ENCODE data around the gene WEE1. TPM values are rescaled to one million over a fixed set of nuclear protein-coding genes. Genes with fewer than 3 reads are reported as not detected.

The WEE1 gene
- total and polyA plus RNA-seq, 11 donors, result 14.5 to 89.2 (median 51.3) TPM

DNA sequence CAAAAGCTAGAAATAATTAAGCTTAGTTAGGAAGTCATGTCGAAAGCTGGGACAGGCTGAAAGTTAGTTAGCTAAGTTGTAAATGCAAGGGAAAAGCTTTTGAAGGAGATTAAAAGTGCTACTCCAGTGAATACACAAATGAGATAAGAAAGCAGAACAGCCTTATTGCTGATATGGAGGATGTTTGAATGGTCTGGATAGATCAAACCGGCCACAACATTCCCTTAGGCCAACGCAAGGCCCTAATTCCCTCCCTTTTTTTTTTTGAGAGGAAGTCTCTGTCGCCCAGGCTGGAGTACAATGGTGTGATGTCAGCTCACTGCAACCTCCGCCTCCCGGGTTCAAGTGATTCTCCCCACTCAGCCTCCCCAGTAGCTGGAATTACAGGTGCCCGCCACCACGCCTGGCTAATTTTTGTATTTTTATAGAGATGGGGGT is 23.3 kb upstream of the WEE1 start:
- DNase-seq, result no peak
- peaks cover 0 to 10% (median 0%) of the 10 kb centered on the region in 12 donors for H3K4me1 ChIP-seq
- no peak overlapping the region for H3K4me3 ChIP-seq
- no peaks in the 10 kb centered on the region for H3K36me3 ChIP-seq
- intact Hi-C loops (cut with DNase I), result no loop called here
- ATAC-seq, result no peak
- H3K9me3 ChIP-seq, result peaks cover 0 to 4% (median 0%) of the 10 kb centered on the region in 12 donors
- 83 to 88% (median 85%) methylated on average over 8 of the region's 8 CpGs for WGBS, 4 donors
- H3K27me3 ChIP-seq, result no peaks in the 10 kb centered on the region
- H3K27ac ChIP-seq, result peak overlapping the region in 1 of 12 donors; percentile 39
- TF ChIP-seq POLR2A (IDR thresholded peaks at IDR 0.05) (no peak), CTCF (IDR thresholded peaks at IDR 0.05) (no peak)

- Histone ChIP-seq H3K4me3 (no peak overlapping the region), H3K27me3 (no peaks in the 10 kb centered on the region), H3K4me1 (peaks cover 0 to 18% (median 11%) of the 10 kb centered on the region in 12 donors), H3K27ac (no peak overlapping the region), H3K9me3 (peaks cover 0 to 26% (median 0%) of the 10 kb centered on the region in 12 donors), H3K36me3 (no peaks in the 10 kb centered on the region)
- DNase-seq, result no peak
- intact Hi-C loops (cut with DNase I), result loop anchor here in 1 of 10 donors (5.0 kb wide), 1 partner anchor 34 kb away; no protein-coding TSS in a partner anchor
- no peak for TF ChIP-seq CTCF (IDR thresholded peaks at IDR 0.05)
- no peak for TF ChIP-seq POLR2A (IDR thresholded peaks at IDR 0.05)
- 90 to 96% (median 95%) methylated on average over 2 of the region's 2 CpGs for WGBS, 4 donors
- no peak for ATAC-seq
These were observed 12.0 kb upstream of the WEE1 start for GRCh38 chr11:9561279-9561982.

- Histone ChIP-seq H3K4me3 (no peak overlapping the region), H3K9me3 (peaks cover 0 to 26% (median 0%) of the 10 kb centered on the region in 12 donors), H3K27me3 (no peaks in the 10 kb centered on the region), H3K36me3 (no peaks in the 10 kb centered on the region), H3K4me1 (peaks cover 6 to 28% (median 18%) of the 10 kb centered on the region in 12 donors), H3K27ac (no peak overlapping the region)
- ATAC-seq (no peak), DNase-seq (no peak)
- no peak for TF ChIP-seq POLR2A (IDR thresholded peaks at IDR 0.05)
- no peak for TF ChIP-seq CTCF (IDR thresholded peaks at IDR 0.05)
- intact Hi-C loops (cut with DNase I), result loop anchor here in 1 of 10 donors (5.0 kb wide), 1 partner anchor 35 kb away; no protein-coding TSS in a partner anchor
These were observed 10.8 kb upstream of the WEE1 start for GRCh38 chr11:9562716-9563115.

DNA sequence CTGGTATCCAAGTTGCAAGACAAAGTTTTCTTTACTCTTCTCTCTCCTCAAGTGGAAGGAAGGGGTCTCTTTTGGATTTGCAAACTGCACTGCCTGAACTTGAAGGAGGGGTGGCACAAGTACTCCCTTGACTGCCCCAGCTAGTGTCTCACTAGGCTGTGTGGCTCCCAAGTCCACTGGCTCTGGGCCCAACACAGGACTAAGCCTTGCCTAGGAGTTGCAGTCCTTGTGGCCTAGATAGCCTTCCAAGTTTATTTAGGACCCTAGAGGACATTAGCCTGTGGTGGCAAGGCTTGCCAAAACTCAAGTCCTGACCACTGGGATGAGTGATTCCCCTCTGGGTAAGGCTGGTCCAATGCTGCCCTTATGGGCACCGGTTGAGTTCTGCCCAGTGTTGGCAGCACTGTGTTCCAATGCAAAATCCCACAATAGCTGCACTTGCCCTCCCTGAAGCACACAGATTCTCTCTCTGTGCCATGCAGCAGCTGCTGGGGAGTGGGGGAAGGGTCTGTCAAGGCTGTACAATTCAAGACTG is 10.2 kb upstream of the WEE1 start:
- peak in 1 of 4 donors; percentile 24 for ATAC-seq
- intact Hi-C loops (cut with DNase I), result loop anchor here in 1 of 10 donors (5.0 kb wide), 1 partner anchor 36 kb away; no protein-coding TSS in a partner anchor

More for the DNA sequence above, 10.2 kb upstream of the WEE1 start:
- peak in 1 of 5 donors; percentile 37 for DNase-seq
- H3K9me3 ChIP-seq, result peaks cover 0 to 26% (median 0%) of the 10 kb centered on the region in 12 donors
- H3K27ac ChIP-seq, result peak overlapping the region in 5 of 12 donors; percentile 1 to 33 (median 17)
- no peak for TF ChIP-seq POLR2A (IDR thresholded peaks at IDR 0.05)
- TF ChIP-seq CTCF (IDR thresholded peaks at IDR 0.05), result no peak
- peaks cover 6 to 31% (median 20%) of the 10 kb centered on the region in 12 donors for H3K4me1 ChIP-seq
- H3K4me3 ChIP-seq, result no peak overlapping the region
- no peaks in the 10 kb centered on the region for H3K36me3 ChIP-seq
- no peaks in the 10 kb centered on the region for H3K27me3 ChIP-seq
- WGBS, 4 donors, result 53 to 86% (median 63%) methylated on average over 1 of the region's 1 CpG

All from heart left ventricle (tissue), 16 donors.